HG03039 (cell line): Measurements from ENCODE around the gene RNASE9.
"Not testable (repeated sequence)": the region's sequence is repeated elsewhere in the genome, so short reads cannot be mapped to it uniquely, and the experiment has no call there.

ENCODE experiments used
- ATAC-seq: cut with Tn5 transposase; IDR thresholded peaks from one replicate; pipeline ENCODE4 v1.9.1; 2021; ENCODE audit warnings: mild to moderate bottlenecking, moderate library complexity; ENCODE audit not compliant: unreplicated experiment

The RNASE9 gene

GRCh38 chr14:20524027-20524426, 36.8 kb downstream of the RNASE9 start:
- no peak for ATAC-seq

- ATAC-seq = no peak
Observed at GRCh38 chr14:20522332-20522731, 38.5 kb downstream of the RNASE9 start.

- ATAC-seq = no peak
Observed at GRCh38 chr14:20516921-20517320, 43.9 kb downstream of the RNASE9 start.

- no peak for ATAC-seq
Observed at GRCh38 chr14:20515846-20516245, 45.0 kb downstream of the RNASE9 start.

- ATAC-seq = no peak
Observed at GRCh38 chr14:20512177-20512905, 48.5 kb downstream of the RNASE9 start.

GRCh38 chr14:20508367-20508766, 52.5 kb downstream of the RNASE9 start:
- no peak for ATAC-seq

GRCh38 chr14:20507537-20507936, 53.3 kb downstream of the RNASE9 start:
- not testable (repeated sequence) for ATAC-seq

- not testable (repeated sequence) for ATAC-seq
Observed at GRCh38 chr14:20506752-20507151, 54.1 kb downstream of the RNASE9 start.

GRCh38 chr14:20506276-20506675, 54.6 kb downstream of the RNASE9 start:
- ATAC-seq = not testable (repeated sequence)
